Subcutaneous abdominal adipose tissue (tissue), 5 donors: ENCODE results near the gene IRF2.

Source experiments
- H3K27ac ChIP-seq: one replicate; pipeline ENCODE4 v1.7.0; 2013; ENCODE audit warnings: low read depth, mild to moderate bottlenecking, inconsistent platforms, low read length, moderate library complexity
- H3K27me3 ChIP-seq, 5 donors: one replicate each; pipeline ENCODE4 v1.7.0; 2013; ENCODE audit warnings: low read length in 5 of 5, inconsistent platforms in 1 of 5; ENCODE audit not compliant: control insufficient read depth in 5 of 5, insufficient read depth in 4 of 5
- H3K36me3 ChIP-seq, 5 donors: one replicate each; pipeline ENCODE4 v1.7.0; 2013; ENCODE audit warnings: low read length in 5 of 5; ENCODE audit not compliant: control insufficient read depth in 5 of 5, insufficient read depth in 5 of 5
- H3K4me1 ChIP-seq, 5 donors: one replicate each; pipeline ENCODE4 v1.7.0; 2013; ENCODE audit warnings: low read length in 5 of 5, mild to moderate bottlenecking in 3 of 5, moderate library complexity in 1 of 5; ENCODE audit not compliant: control insufficient read depth in 5 of 5, insufficient read depth in 5 of 5
- H3K4me3 ChIP-seq, 5 donors: one replicate each; pipeline ENCODE4 v1.7.0; 2013; ENCODE audit warnings: low read length in 5 of 5, low read depth in 1 of 5
- H3K9ac ChIP-seq, 5 donors: one replicate each; pipeline ENCODE4 v1.7.0; 2013; ENCODE audit warnings: low read length in 5 of 5, mild to moderate bottlenecking in 4 of 5, moderate library complexity in 3 of 5
- H3K9me3 ChIP-seq, 5 donors: one replicate each; pipeline ENCODE4 v1.7.0; 2013; ENCODE audit warnings: low read length in 5 of 5; ENCODE audit not compliant: control insufficient read depth in 5 of 5
- donor health status: healthy.
- donor health status: healthy.
- donor health status: healthy.
- donor health status: healthy.
- donor health status: healthy.

The IRF2 gene

DNA sequence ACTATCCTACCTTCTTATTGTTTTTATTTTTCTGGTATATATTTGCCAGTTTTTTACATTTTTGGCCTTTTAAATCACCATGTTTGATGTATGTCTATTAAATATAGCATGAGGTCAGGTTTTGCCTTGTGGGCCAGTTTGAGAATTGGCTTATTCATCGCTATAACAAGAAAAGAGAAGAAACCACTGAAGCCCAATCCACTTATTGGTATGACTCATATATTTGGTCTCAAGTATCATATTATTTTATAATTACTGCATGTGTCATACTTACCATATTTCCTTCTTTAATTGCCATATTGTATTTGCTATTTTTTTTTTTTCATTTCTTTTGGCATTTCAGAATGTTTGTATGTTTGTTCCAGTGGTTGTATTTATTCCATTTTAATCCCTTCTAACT is 99.3 kb downstream of the IRF2 start:
- H3K9ac ChIP-seq, result no peak overlapping the region
- peaks cover 0 to 6% (median 0%) of the 10 kb centered on the region in 5 donors for H3K4me1 ChIP-seq
- no peak overlapping the region for H3K4me3 ChIP-seq
- H3K9me3 ChIP-seq, result no peaks in the 10 kb centered on the region
- H3K27ac ChIP-seq, result no peak overlapping the region
- H3K36me3 ChIP-seq, result no peaks in the 10 kb centered on the region
- no peaks in the 10 kb centered on the region for H3K27me3 ChIP-seq

DNA sequence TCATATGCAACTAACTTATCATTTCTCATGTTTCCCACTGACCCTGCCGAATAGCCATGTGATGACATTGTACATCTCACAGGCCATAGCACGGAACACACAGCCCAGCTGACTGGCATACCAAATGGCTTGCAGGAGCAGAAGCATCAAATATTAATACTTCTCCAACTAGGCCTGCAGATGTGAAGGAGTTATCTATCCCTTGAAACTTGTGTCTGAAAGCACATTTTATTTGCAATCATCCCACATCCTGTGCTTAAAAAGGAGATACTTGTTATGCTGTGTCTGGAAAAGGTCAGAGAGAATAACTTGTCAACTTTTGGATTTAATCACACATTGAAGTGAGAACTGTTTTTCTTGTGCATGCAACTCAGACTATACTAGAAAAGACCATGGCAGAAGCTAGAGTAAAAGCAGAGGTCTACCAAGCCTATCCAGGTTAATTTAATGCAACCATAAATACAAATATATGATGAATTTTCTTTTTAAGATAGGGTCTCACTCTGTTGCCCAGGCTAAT is 100.4 kb downstream of the IRF2 start:
- Histone ChIP-seq H3K4me3 (no peak overlapping the region), H3K36me3 (no peaks in the 10 kb centered on the region), H3K4me1 (peaks cover 0 to 6% (median 0%) of the 10 kb centered on the region in 5 donors), H3K9ac (no peak overlapping the region), H3K27me3 (no peaks in the 10 kb centered on the region), H3K9me3 (no peaks in the 10 kb centered on the region), H3K27ac (no peak overlapping the region)

DNA sequence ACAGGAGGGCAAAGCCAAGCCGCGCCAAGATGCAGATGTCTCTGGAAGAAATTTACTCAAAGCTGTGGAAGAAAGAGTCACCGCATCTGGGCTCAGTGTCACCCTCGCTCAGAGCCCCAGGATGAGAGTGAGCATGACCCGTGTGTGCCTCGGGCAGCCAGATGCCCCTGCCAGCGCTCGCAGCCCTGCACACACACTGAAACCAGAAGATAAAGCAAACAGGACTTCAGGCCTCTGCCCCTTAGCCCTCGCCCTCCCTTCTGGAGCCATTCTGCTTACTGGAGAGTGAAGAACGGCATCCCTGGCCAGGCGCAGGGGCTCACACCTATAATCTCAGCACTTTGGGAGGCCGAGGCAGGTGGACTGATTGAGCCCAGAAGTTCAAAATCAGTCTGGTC is 103.0 kb downstream of the IRF2 start:
- no peaks in the 10 kb centered on the region for H3K9me3 ChIP-seq
- H3K9ac ChIP-seq, result no peak overlapping the region
- no peaks in the 10 kb centered on the region for H3K36me3 ChIP-seq
- no peak overlapping the region for H3K27ac ChIP-seq
- H3K4me3 ChIP-seq, result no peak overlapping the region
- peaks cover 0 to 6% (median 0%) of the 10 kb centered on the region in 5 donors for H3K4me1 ChIP-seq
- H3K27me3 ChIP-seq, result no peaks in the 10 kb centered on the region

DNA sequence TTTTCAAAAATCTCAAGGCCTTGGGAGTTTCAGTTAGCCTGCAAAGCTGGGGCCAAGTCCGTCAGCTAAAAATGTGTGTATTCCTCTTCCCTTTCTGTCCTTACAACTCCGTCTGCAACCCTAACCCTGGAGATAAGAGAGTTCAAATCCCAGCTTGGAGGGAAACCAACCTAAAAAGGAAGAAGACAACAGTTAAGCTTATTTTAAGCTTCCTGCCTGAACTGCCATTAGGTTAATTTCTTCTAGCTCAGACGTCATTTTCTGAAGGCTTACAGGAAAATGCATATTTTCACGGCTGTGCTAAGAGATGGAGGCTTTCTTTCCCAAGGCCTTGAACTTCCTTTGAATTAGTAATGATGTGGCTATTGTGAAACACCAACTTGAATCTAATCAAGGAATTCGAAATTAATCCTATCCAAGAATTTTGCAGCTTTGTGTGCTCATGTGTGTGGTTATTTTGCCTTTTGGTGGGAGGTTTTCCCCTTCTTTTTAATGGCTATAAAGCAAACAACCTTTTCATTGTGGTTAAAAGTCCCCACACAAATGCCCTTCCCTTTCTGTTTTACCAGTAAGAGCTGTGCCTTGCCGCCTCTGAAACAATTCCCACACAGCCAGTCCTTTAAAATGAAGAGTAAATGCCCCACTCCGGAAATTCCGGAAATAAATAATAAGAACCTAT is 103.5 kb downstream of the IRF2 start:
- Histone ChIP-seq H3K27me3 (no peaks in the 10 kb centered on the region), H3K9ac (no peak overlapping the region), H3K4me3 (no peak overlapping the region), H3K4me1 (peaks cover 0 to 6% (median 0%) of the 10 kb centered on the region in 5 donors), H3K27ac (no peak overlapping the region), H3K9me3 (no peaks in the 10 kb centered on the region), H3K36me3 (no peaks in the 10 kb centered on the region)

DNA sequence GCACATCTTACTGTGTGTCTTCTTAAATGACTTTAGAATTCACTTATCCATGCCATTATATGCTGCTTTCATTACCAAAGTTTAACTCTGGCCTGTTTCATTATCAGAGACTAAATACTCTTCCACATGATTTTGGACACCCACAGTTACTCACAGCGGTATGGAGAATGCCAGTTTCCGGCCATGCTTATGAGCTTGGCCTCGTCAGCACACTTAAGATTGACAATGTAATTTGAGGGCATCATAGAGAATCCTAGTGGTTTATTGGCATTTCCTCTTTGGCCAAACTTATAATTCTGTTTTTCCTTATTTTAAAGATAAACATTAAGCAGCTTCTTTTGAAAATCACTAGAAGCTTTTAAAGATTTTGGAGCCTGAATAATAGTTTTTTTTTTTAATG is 104.5 kb downstream of the IRF2 start:
- Histone ChIP-seq H3K4me1 (peaks cover 0 to 6% (median 0%) of the 10 kb centered on the region in 5 donors), H3K27ac (no peak overlapping the region), H3K9ac (no peak overlapping the region), H3K36me3 (no peaks in the 10 kb centered on the region), H3K9me3 (no peaks in the 10 kb centered on the region), H3K27me3 (no peaks in the 10 kb centered on the region), H3K4me3 (no peak overlapping the region)

DNA sequence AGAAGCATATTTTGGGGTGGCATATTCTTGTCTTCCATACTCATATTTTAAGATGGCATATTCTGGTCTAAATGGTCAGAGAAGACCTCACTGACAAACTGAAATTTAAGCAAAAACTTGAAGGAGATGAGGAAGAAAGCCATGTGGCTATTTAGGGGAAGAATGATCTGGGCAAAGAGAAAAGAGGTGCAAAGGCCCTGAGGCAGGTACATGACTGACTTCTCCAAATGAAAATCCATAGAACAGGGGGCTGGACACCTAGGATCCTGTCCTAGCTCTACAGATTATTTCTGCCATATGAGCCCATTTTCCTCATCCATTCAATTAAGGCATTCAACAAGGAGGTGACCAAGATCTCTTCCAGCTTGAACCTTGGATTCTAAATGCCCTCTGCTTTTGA is 105.6 kb downstream of the IRF2 start:
- Histone ChIP-seq H3K4me1 (peaks cover 0 to 6% (median 0%) of the 10 kb centered on the region in 5 donors), H3K9me3 (no peaks in the 10 kb centered on the region), H3K4me3 (no peak overlapping the region), H3K36me3 (no peaks in the 10 kb centered on the region), H3K27ac (no peak overlapping the region), H3K27me3 (no peaks in the 10 kb centered on the region), H3K9ac (no peak overlapping the region)

DNA sequence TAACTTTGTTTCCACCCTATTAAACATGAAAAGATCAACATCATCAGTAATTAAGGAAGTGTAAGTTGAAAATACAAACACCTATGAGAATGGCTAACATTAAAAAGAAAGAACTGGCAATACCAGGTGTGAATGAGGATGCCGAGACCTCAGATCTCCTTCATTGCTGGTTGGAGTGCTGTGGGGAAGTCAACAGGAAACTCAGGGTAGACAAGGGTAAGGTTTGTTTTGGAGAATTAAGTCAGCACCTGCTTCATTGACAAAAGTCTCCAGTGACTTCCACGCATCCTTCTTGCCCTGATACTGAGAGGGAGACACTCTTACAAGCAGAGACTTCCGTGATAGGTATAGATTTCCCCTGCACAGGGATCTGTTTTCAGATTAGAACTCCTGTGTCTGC is 106.1 kb downstream of the IRF2 start:
- Histone ChIP-seq H3K27ac (no peak overlapping the region), H3K36me3 (no peaks in the 10 kb centered on the region), H3K4me3 (no peak overlapping the region), H3K4me1 (peaks cover 0 to 6% (median 0%) of the 10 kb centered on the region in 5 donors), H3K9ac (no peak overlapping the region), H3K9me3 (no peaks in the 10 kb centered on the region), H3K27me3 (no peaks in the 10 kb centered on the region)

DNA sequence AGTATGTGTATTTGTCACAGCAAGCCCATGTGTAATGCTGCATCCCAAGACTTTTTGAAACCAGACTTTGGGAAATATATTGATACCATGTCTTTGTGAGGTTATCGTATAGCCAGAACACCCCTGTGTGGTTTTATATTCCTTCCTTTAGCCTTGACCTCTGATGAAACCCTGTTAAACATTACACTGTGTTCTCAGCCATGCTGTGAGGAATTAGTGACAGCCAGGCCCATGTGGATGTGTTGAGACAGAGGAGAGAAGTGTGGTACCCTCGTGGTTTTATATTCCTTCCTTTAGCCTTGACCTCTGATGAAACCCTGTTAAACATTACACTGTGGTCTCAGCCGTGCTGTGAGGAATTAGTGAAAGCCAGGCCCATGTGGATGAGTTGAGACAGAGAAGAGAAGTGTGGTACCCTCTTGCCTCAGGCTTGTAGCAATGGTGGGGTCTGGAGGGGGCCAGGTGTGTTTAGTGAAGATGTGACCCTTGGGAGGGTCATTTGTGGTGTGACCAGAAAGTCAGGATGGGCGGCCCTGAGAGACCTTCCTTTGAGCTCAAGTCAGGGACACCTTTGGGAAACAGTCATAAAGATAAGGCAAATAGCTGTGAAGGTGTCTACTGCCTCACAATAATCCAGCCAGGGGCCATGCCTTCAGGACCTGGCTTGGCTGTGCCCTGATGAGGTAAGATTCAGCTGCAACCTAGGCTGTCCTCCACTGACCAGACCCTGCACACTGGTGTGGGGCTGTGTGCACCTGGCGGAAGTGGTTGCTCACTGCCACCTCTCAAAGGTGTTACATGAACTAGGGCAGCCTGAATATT is 110.0 kb downstream of the IRF2 start:
- no peak overlapping the region for H3K9ac ChIP-seq
- no peak overlapping the region for H3K4me3 ChIP-seq
- no peak overlapping the region for H3K27ac ChIP-seq
- H3K9me3 ChIP-seq, result no peaks in the 10 kb centered on the region
- H3K4me1 ChIP-seq, result peaks cover 0 to 12% (median 5%) of the 10 kb centered on the region in 5 donors
- no peaks in the 10 kb centered on the region for H3K27me3 ChIP-seq
- no peaks in the 10 kb centered on the region for H3K36me3 ChIP-seq

DNA sequence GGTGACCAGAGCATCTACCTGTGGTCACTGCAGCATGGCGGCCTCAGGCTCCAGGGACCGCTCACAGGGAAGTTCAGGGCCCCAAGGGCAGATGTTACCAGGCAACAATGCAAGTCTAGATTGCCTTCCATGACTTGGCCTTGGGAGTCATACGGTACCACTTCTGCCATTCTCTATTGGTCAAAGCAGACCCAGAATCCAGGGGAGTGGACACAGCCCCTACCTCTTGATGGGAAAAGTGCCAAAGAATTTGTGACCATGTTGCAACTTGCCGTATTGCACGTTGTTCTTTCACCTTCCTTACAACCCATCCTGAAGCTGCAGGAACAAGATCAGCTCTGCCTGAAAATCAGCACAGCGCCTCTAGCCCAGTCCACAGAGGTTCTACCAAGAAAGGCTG is 111.1 kb downstream of the IRF2 start:
- Histone ChIP-seq H3K27me3 (no peaks in the 10 kb centered on the region), H3K4me1 (peaks cover 0 to 12% (median 5%) of the 10 kb centered on the region in 5 donors), H3K36me3 (no peaks in the 10 kb centered on the region), H3K4me3 (no peak overlapping the region), H3K9ac (no peak overlapping the region), H3K27ac (no peak overlapping the region), H3K9me3 (no peaks in the 10 kb centered on the region)

DNA sequence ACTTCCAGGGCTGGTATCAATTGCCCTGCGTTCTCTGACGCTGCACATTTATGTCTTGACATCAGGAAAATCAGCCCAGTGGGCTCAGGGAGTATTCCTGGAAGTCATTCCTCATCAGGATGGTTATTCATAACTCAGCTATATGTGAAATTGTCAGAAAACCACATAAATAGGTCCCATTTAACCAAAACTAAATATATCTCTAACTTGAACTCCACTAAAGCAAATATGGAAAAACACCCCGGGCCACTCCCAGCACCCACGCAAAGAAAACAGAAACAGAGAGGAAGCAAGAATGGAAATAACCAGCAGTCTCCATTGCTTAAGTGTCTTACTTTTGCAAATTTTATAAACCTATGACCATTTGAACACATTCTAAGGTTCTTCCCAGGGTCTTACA is 112.0 kb downstream of the IRF2 start:
- Histone ChIP-seq H3K9me3 (peaks cover 0 to 6% (median 4%) of the 10 kb centered on the region in 5 donors), H3K9ac (no peak overlapping the region), H3K36me3 (no peaks in the 10 kb centered on the region), H3K27me3 (no peaks in the 10 kb centered on the region), H3K27ac (peak overlapping the region; percentile 8), H3K4me1 (peaks cover 0 to 12% (median 5%) of the 10 kb centered on the region in 5 donors), H3K4me3 (no peak overlapping the region)
